Measurements from ENCODE around the gene LDHD.
A peak's percentile ranks its signal among the peaks of the same experiment; 100 is the strongest.

The LDHD gene

DNA sequence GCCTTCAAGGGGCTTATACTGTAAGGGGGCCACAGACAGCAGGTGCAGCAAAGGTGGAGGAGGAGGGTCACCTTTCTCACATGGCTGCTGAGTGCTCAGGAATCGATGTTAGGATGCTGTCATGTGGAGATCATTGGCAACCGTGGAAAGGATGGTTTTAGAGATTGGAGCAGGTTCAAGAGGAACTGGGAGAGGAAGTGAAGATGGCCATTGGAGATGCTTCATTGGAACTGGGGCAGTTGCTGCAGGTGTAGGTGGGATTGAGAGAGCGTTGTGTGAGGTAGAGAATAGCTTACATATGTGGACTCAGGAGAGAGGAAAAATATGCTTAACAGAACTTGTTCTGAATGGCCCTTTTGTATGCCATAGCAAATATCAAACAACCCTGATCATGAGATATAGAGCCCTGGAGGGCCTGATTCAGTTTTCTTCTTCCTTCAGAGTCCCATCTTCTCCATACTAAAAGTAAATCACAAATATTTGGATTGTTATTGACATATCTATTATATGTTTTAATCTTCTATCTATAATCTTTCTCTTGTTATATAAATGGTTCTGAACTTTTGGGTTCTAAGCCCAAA, 40.8 kb downstream of the LDHD start:
- POLR2A ChIA-PET, result no interaction called here
- CTCF ChIA-PET, result interaction anchor here (1.0 to 2.0 kb wide), 3 partner anchors 12 to 77 kb away, joined by 3 to 6 read pairs (median 3); partner anchors contain the start of gene ZNRF1
- no peak for DNase-seq (ENCODE audit: extremely low spot score)
- no peak for TF ChIP-seq CTCF (IDR thresholded peaks at IDR 0.05; ENCODE audit: control extremely low read depth, extremely low read depth, low read depth, missing control alignments)

- ChIA-PET CTCF (interaction anchor here (1.0 to 2.0 kb wide), 5 partner anchors 11 to 77 kb away, joined by 3 to 6 read pairs (median 5); partner anchors contain the start of gene ZNRF1), POLR2A (no interaction called here)
- DNase-seq (ENCODE audit: extremely low spot score), result peak; percentile 67
- TF ChIP-seq CTCF (IDR thresholded peaks at IDR 0.05; ENCODE audit: control extremely low read depth, extremely low read depth, low read depth, missing control alignments), result no peak
These were observed 41.5 kb downstream of the LDHD start for GRCh38 chr16:75074920-75075687.

- DNase-seq (ENCODE audit: extremely low spot score), result no peak
- no peak for TF ChIP-seq CTCF (IDR thresholded peaks at IDR 0.05; ENCODE audit: control extremely low read depth, extremely low read depth, low read depth, missing control alignments)
- ChIA-PET POLR2A (no interaction called here), CTCF (interaction anchor here (0.9 to 2.0 kb wide), 5 partner anchors 10 to 76 kb away, joined by 3 to 6 read pairs (median 5); partner anchors contain the start of gene ZNRF1)
These were observed 42.2 kb downstream of the LDHD start for GRCh38 chr16:75074304-75074793.

DNA sequence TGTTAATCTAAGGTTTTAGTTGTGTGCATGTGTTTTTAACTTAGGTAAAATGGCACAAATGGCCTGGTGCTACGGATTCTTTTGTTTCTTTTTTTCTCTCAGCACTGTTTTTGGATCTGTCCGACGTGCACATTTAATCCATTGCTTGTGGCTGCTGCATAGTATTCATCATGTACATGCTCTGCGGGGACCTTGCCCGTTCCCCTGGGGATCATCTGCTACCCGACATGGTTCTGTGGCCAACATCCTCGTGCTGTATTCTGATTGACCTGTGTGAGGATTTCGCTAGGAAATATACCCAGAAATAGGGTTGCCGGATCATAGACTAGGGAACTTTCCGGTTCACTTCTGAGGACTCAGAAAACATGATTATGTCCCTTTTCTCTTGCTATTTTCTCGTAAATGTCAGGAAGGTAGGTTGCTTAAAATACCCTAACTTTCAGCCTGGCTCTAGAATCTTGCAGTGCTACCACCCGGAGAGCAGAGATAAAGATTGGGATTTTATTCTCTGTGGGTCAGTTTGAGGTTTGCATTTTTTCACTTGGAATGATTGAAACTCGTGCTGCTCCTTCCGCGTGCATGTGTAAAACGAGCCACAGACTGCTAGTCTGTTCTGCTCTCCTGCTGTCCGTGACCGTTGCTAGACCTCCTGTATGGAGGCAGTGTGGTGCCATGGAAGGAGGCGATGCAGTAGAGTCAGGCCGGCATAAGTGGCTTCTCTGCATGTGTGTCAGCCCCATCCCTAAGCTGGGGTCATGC, 42.9 kb downstream of the LDHD start:
- no peak for DNase-seq (ENCODE audit: extremely low spot score)
- TF ChIP-seq CTCF (IDR thresholded peaks at IDR 0.05; ENCODE audit: control extremely low read depth, extremely low read depth, low read depth, missing control alignments), result no peak
- ChIA-PET POLR2A (no interaction called here), CTCF (interaction anchor here (0.9 to 2.0 kb wide), 5 partner anchors 9 to 75 kb away, joined by 3 to 6 read pairs (median 5); partner anchors contain the start of gene ZNRF1)

DNA sequence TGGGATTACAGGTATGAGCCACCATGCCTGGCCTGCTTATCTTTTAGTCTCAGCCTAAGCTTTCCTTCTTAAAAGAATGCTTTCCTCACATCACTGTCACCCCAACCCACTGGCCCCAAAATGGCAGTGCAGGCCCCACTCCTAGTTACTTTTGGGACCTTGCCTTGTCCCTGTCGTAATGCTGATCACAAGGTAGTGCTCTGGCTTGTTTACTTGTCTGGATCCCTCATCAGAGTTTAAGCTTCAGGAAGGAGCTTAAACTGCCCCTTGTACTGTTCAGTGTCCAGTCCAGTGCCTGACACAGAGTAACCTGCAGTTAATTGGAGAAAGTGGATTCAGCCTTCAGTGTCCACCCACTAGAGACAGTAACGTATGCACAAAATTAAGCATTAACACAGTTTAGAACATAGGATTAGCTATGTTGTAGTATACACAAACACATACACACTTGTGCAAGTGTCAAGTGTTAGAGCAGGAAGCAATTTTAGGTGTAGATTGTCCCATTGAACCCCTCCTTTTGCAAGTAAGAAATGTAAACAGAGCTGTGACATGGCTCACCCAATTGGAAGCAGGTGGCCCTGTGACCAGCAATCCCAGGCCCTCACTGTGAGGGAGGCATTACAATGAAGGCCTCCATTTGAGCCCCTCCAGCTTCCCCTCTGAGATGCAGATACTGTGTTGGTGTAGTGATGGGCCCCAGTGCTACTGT, 44.2 kb downstream of the LDHD start:
- CTCF ChIA-PET, result interaction anchor here (0.7 to 1.4 kb wide), 6 partner anchors 11 to 74 kb away, joined by 3 to 6 read pairs (median 4); partner anchors contain the start of gene ZNRF1
- DNase-seq (ENCODE audit: extremely low spot score), result no peak
- POLR2A ChIA-PET, result no interaction called here
- TF ChIP-seq CTCF (IDR thresholded peaks at IDR 0.05; ENCODE audit: control extremely low read depth, extremely low read depth, low read depth, missing control alignments), result no peak

Measured in GM10248 (cell line).